Measurements from ENCODE around the gene CNTN4.
A peak's percentile ranks its signal among the peaks of the same experiment; 100 is the strongest.

The CNTN4 gene

GRCh38 chr3:3016226-3016625 lies 917.6 kb downstream of the CNTN4 start:
- H3K36me3 Mint-ChIP-seq (ENCODE audit: low read depth), result no peaks in the 10 kb centered on the region
- no peak for TF ChIP-seq CTCF (IDR thresholded peaks at IDR 0.05)

GRCh38 chr3:3020209-3020608 lies 921.5 kb downstream of the CNTN4 start:
- no peak overlapping the region for H3K27ac Mint-ChIP-seq
- TF ChIP-seq CTCF (IDR thresholded peaks at IDR 0.05), result no peak

More at GRCh38 chr3:3016226-3016625, 917.6 kb downstream of the CNTN4 start:
- peaks cover 18% of the 10 kb centered on the region for H3K4me1 Mint-ChIP-seq
- H3K27ac Mint-ChIP-seq, result no peak overlapping the region
- no peak overlapping the region for H3K4me3 Mint-ChIP-seq
- H3K27me3 Mint-ChIP-seq (ENCODE audit: low read depth, poor library complexity), result no peaks in the 10 kb centered on the region
- H3K9me3 Mint-ChIP-seq, result no peaks in the 10 kb centered on the region
- no peak for DNase-seq

GRCh38 chr3:3023111-3023745 lies 924.6 kb downstream of the CNTN4 start:
- Mint-ChIP-seq H3K36me3 (ENCODE audit: low read depth) (no peaks in the 10 kb centered on the region), H3K4me1 (peaks cover 4% of the 10 kb centered on the region), H3K4me3 (no peak overlapping the region), H3K27me3 (ENCODE audit: low read depth, poor library complexity) (no peaks in the 10 kb centered on the region), H3K27ac (no peak overlapping the region), H3K9me3 (no peaks in the 10 kb centered on the region)
- DNase-seq, result no peak
- no peak for TF ChIP-seq CTCF (IDR thresholded peaks at IDR 0.05)

More at GRCh38 chr3:3020209-3020608, 921.5 kb downstream of the CNTN4 start:
- Mint-ChIP-seq H3K4me3 (no peak overlapping the region), H3K27me3 (ENCODE audit: low read depth, poor library complexity) (no peaks in the 10 kb centered on the region), H3K36me3 (ENCODE audit: low read depth) (no peaks in the 10 kb centered on the region), H3K4me1 (peaks cover 10% of the 10 kb centered on the region), H3K9me3 (no peaks in the 10 kb centered on the region)
- no peak for DNase-seq

DNA sequence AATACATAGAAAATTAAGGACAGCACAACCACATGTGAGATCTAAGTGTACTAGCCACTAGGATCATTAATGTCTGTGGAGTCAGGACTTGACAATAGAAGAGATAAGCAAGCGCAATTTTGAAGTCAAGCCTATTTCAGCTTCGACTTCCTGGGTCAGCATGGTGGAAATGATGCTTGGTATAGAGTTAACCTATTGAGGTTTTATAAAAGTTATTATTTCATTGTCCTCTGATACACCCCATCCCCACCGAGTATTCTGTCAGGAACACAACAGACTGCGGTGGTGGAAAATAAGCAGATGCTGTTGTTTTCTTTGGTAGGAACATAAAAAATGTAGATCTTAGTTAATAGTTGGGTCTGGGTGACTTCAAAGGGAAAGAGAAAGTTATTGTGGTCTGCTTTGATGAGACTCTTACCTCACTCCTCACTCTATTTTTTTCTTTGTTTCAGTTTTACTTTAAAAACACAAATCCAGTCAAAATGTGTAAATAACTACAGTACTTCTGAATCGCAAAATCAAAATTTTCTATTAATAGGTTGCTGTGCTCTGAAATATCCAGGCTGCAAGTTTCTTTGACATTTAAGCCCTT lies 929.4 kb downstream of the CNTN4 start:
- H3K36me3 Mint-ChIP-seq (ENCODE audit: low read depth), result no peaks in the 10 kb centered on the region
- H3K27ac Mint-ChIP-seq, result no peak overlapping the region
- no peaks in the 10 kb centered on the region for H3K9me3 Mint-ChIP-seq
- no peak for TF ChIP-seq CTCF (IDR thresholded peaks at IDR 0.05)
- H3K4me3 Mint-ChIP-seq, result no peak overlapping the region
- H3K4me1 Mint-ChIP-seq, result peaks cover 19% of the 10 kb centered on the region
- no peak for DNase-seq
- no peaks in the 10 kb centered on the region for H3K27me3 Mint-ChIP-seq (ENCODE audit: low read depth, poor library complexity)

- H3K36me3 Mint-ChIP-seq (ENCODE audit: low read depth), result no peaks in the 10 kb centered on the region
- no peaks in the 10 kb centered on the region for H3K27me3 Mint-ChIP-seq (ENCODE audit: low read depth, poor library complexity)
- peaks cover 23% of the 10 kb centered on the region for H3K4me1 Mint-ChIP-seq
- no peaks in the 10 kb centered on the region for H3K9me3 Mint-ChIP-seq
- TF ChIP-seq CTCF (IDR thresholded peaks at IDR 0.05), result no peak
- no peak overlapping the region for H3K27ac Mint-ChIP-seq
- no peak for DNase-seq
- no peak overlapping the region for H3K4me3 Mint-ChIP-seq
These were observed 932.7 kb downstream of the CNTN4 start for GRCh38 chr3:3031326-3031725.

DNA sequence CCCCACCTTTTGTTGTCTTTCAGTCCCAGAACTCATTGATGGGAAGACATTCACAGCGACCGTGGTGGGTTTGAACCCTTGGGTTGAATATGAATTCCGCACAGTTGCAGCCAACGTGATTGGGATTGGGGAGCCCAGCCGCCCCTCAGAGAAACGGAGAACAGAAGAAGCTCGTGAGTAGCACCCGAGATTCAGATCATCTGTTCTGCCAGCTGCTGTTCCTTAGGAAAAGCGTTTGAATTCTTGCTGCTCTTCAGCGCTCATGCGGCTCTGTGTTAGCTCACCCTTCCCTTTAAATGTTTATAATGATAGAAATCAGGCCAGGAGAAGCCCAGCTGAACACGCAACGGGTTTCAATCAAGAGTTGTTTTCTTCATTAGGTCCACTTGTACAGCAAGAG lies 938.5 kb downstream of the CNTN4 start:
- DNase-seq, result no peak
- peak overlapping the region; percentile 78 for H3K27ac Mint-ChIP-seq
- H3K27me3 Mint-ChIP-seq (ENCODE audit: low read depth, poor library complexity), result no peaks in the 10 kb centered on the region
- no peak for TF ChIP-seq CTCF (IDR thresholded peaks at IDR 0.05)
- H3K4me1 Mint-ChIP-seq, result peaks cover 48% of the 10 kb centered on the region
- no peaks in the 10 kb centered on the region for H3K9me3 Mint-ChIP-seq
- H3K36me3 Mint-ChIP-seq (ENCODE audit: low read depth), result peaks cover 4% of the 10 kb centered on the region
- no peak overlapping the region for H3K4me3 Mint-ChIP-seq

All from nephron progenitor cell (in vitro differentiated cells).